Heart left ventricle (tissue), 16 donors: Measurements from ENCODE around the gene ZNF25. TPM values are rescaled to one million over a fixed set of nuclear protein-coding genes. Genes with fewer than 3 reads are reported as not detected.

Source experiments
- ATAC-seq, 4 donors: fragments of 200-7000 bp; cut with Tn5 transposase; one replicate each; pipeline ENCODE4 v1.9.1; 2020 to 2022; ENCODE audit warnings: moderate library complexity in 4 of 4, mild to moderate bottlenecking in 3 of 4, moderate number of reproducible peaks in 1 of 4
- DNase-seq, 5 donors: peaks; one replicate each; pipeline ENCODE4 v3.0.0-alpha.2; 2020
- H3K27ac ChIP-seq, 12 donors: fragments of 200-600 bp; sonication (generic) in 4 of 12; one replicate each; pipeline versions ENCODE4 v1.5.0 to v1.8.0; 2016 to 2022; ENCODE audit warnings: mild to moderate bottlenecking in 2 of 12
- H3K27me3 ChIP-seq, 9 donors: fragments of 200-600 bp; sonication (generic) in 2 of 9; one replicate each; pipeline versions ENCODE4 v1.5.1 to v1.8.0; 2016 to 2022; ENCODE audit warnings: mild to moderate bottlenecking in 3 of 9
- H3K36me3 ChIP-seq, 9 donors: fragments of 200-600 bp; sonication (generic) in 2 of 9; one replicate each; pipeline versions ENCODE4 v1.5.0 to v1.8.0; 2018 to 2022; ENCODE audit warnings: mild to moderate bottlenecking in 2 of 9
- H3K4me1 ChIP-seq, 12 donors: fragments of 200-600 bp; sonication (generic) in 4 of 12; one replicate each; pipeline versions ENCODE4 v1.5.0 to v1.8.0; 2016 to 2022; ENCODE audit warnings: mild to moderate bottlenecking in 3 of 12
- H3K4me3 ChIP-seq, 12 donors: fragments of 200-600 bp; sonication (generic) in 4 of 12; one replicate each; pipeline versions ENCODE4 v1.5.0 to v1.8.0; 2017 to 2022; ENCODE audit warnings: mild to moderate bottlenecking in 9 of 12, moderate library complexity in 4 of 12
- H3K9me3 ChIP-seq, 12 donors: fragments of 200-600 bp; sonication (generic) in 4 of 12; one replicate each; pipeline versions ENCODE4 v1.5.0 to v1.8.0; 2016 to 2022; ENCODE audit warnings: mild to moderate bottlenecking in 1 of 12
- CTCF ChIP-seq, 12 donors: fragments of 200-600 bp; sonication (generic) in 4 of 12; IDR thresholded peaks; one replicate each; pipeline versions ENCODE4 v1.5.0 to v1.8.0; 2018 to 2022; ENCODE audit warnings: antibody characterized with exemption in 12 of 12, mild to moderate bottlenecking in 5 of 12
- POLR2A ChIP-seq, 2 donors: fragments of 450-650 bp; IDR thresholded peaks; one replicate each; pipeline ENCODE4 v1.6.1; 2017; ENCODE audit warnings: antibody characterized with exemption in 2 of 2, mild to moderate bottlenecking in 2 of 2, moderate library complexity in 2 of 2
- WGBS, 4 donors: extraction: QIAGEN DNeasy Blood & Tissue Kit in 2 of 4; methylation state at CpG; one replicate each; pipeline versions ENCODE4 v1.1.5 to v1.1.7; 2013 to 2018; 5-methylcytosine and 5-hydroxymethylcytosine counted together
- intact Hi-C, 10 donors: fragments of 100-400 bp; cut with DNase I; formaldehyde crosslinking; loops; one replicate each; pipeline versions ENCODE4 v1.11.1 to v1.14.2; 2022
- polyA plus RNA-seq, 2 donors: library from polyadenylated mRNA; stranded (reverse); fragments of 200-250 nt; gene quantifications; one replicate each; pipeline ENCODE4 v1.2.3, GENCODE V29; 2013
- total RNA-seq, 9 donors: library from RNA; depleted of rRNA in 2 of 9; stranded (reverse); fragments of >200 nt in 2 of 9; fragmentation: NEBNext Ultra II Directional in 3 of 9; extraction: Animal tissue kit (Norgen Biotek cat#: 25700) in 3 of 9; gene quantifications; one replicate each; pipeline versions ENCODE4 v1.1.0 to v1.2.4, GENCODE V29; 2016 to 2023
- donor health status: ischemic (EF 13 %, LVEDD 7.1; RV severe dilation, severe dysfunction).
- donor health status: healthy with polysubstance abuse.
- donor health status: DM: no; HTN: yes; CAD: no.
- donor health status: DM: no; HTN: no; CAD: no.
- donor health status: ischemic (EF 25% LVEDD 6.9; RV normal size, moderate dysfunction).
- donor health status: ischemic (EF 25% LVEDD 5.7; RV mildly dilated, moderate dysfunction).
- donor health status: healthy.
- donor health status: DM: yes; HTN: yes; CAD: no.
- donor health status: ischemic (EF 35%, LVEDD 5.7; RV mildly dilated, moderate dysfunction).
- donor health status: nonischemic (EF 11% LVEDD 7.7; RV severe dilation, severe dysfunction).
- donor health status: DM: yes; HTN: yes; CAD: no.
- donor health status: PGD.
- donor health status: ischemic (EF 29% LVEDD 5.4; RV normal size, mild dysfunction).
- donor health status: nonischemic (EF 23%, LVEDD 6.1; RV moderate dilation, normal function).

ZNF25 gene
- total and polyA plus RNA-seq, 11 donors, result 3.8 to 20.2 (median 15.5) TPM

- TF ChIP-seq POLR2A (IDR thresholded peaks at IDR 0.05) (peak in 1 of 2 donors; percentile 67), CTCF (IDR thresholded peaks at IDR 0.05) (no peak)
- Histone ChIP-seq H3K4me3 (peak within 1 kb of the TSS; percentile 51 to 94 (median 71)), H3K27me3 (no peaks in the 10 kb centered on the region), H3K4me1 (peaks cover 0 to 19% (median 7%) of the 10 kb centered on the region in 12 donors), H3K27ac (peak within 1 kb of the TSS; percentile 92 to 99 (median 98)), H3K36me3 (peaks cover 0 to 30% (median 10%) of the 10 kb centered on the region in 9 donors), H3K9me3 (peaks cover 0 to 4% (median 0%) of the 10 kb centered on the region in 12 donors)
- 0 to 2% (median 1%) methylated on average over 31 to 46 of the region's 46 CpGs for WGBS, 4 donors
- intact Hi-C loops, result loop anchor here in 8 of 10 donors (1.0 to 10.0 kb wide), 9 partner anchors 34 to 156 kb away; partner anchors contain the start of genes ZNF25 (in 6 of the 8), ZNF37A (in 5 of the 8) and ZNF248 (in 4 of the 8)
- ATAC-seq (peak; percentile 96 to 97 (median 96)), DNase-seq (peak; percentile 91 to 95 (median 92))
Measured at GRCh38 chr10:38010119-38010903, 33.9 kb upstream of the ZNF25 start, which contains the start of gene ZNF33A. ZNF33A (plus strand) TSS chr10:38010675; CDS start chr10:38012342, 1,667 bp downstream.

GRCh38 chr10:38007991-38008390 is 31.5 kb upstream of the ZNF25 start:
- Histone ChIP-seq H3K4me3 (no peak overlapping the region), H3K36me3 (peaks cover 0 to 7% (median 0%) of the 10 kb centered on the region in 9 donors), H3K9me3 (peaks cover 0 to 4% (median 0%) of the 10 kb centered on the region in 12 donors), H3K27me3 (no peaks in the 10 kb centered on the region), H3K4me1 (peaks cover 0 to 19% (median 7%) of the 10 kb centered on the region in 12 donors), H3K27ac (no peak overlapping the region)
- intact Hi-C loops, result no loop called here
- WGBS, 4 donors, result 78 to 86% (median 83%) methylated on average over 3 of the region's 3 CpGs
- no peak for ATAC-seq
- DNase-seq, result no peak
- TF ChIP-seq CTCF (IDR thresholded peaks at IDR 0.05), result no peak
- TF ChIP-seq POLR2A (IDR thresholded peaks at IDR 0.05), result no peak

- intact Hi-C loops, result no loop called here
- no peak for TF ChIP-seq POLR2A (IDR thresholded peaks at IDR 0.05)
- no peak for TF ChIP-seq CTCF (IDR thresholded peaks at IDR 0.05)
- peaks cover 0 to 4% (median 0%) of the 10 kb centered on the region in 12 donors for H3K9me3 ChIP-seq
- ATAC-seq (no peak), DNase-seq (no peak)
- H3K27me3 ChIP-seq, result no peaks in the 10 kb centered on the region
- H3K36me3 ChIP-seq, result peaks cover 0 to 2% (median 0%) of the 10 kb centered on the region in 9 donors
- no peak overlapping the region for H3K27ac ChIP-seq
- H3K4me3 ChIP-seq, result no peak overlapping the region
- peaks cover 0 to 19% (median 7%) of the 10 kb centered on the region in 12 donors for H3K4me1 ChIP-seq
Measured at GRCh38 chr10:38007551-38007950, 31.1 kb upstream of the ZNF25 start.

GRCh38 chr10:38003588-38003987 is 27.1 kb upstream of the ZNF25 start:
- DNase-seq (no peak), ATAC-seq (no peak)
- H3K4me1 ChIP-seq, result no peaks in the 10 kb centered on the region
- no peaks in the 10 kb centered on the region for H3K36me3 ChIP-seq
- no peak overlapping the region for H3K4me3 ChIP-seq
- no peak for TF ChIP-seq POLR2A (IDR thresholded peaks at IDR 0.05)
- TF ChIP-seq CTCF (IDR thresholded peaks at IDR 0.05), result no peak
- intact Hi-C loops, result no loop called here
- H3K9me3 ChIP-seq, result peaks cover 0 to 4% (median 0%) of the 10 kb centered on the region in 12 donors
- 87 to 94% (median 91%) methylated on average over 1 of the region's 1 CpG for WGBS, 4 donors
- no peaks in the 10 kb centered on the region for H3K27me3 ChIP-seq
- no peak overlapping the region for H3K27ac ChIP-seq
